SJCRH30 (cell line): ENCODE data around the gene PPP1R13B. TPM values are rescaled to one million over a fixed set of nuclear protein-coding genes. Genes with fewer than 3 reads are reported as not detected.
"Not testable (repeated sequence)": the region's sequence is repeated elsewhere in the genome, so short reads cannot be mapped to it uniquely, and the experiment has no call there.

Experiments
- DNase-seq, 2 experiments: peaks; one replicate each; pipeline ENCODE4 v3.0.0-alpha.2; 2015 to 2020
- H3K27ac ChIP-seq: fragments of 250-450 bp; sonication (Bioruptor Pico); 2 replicates; pipeline ENCODE4 v1.5.1; 2020; ENCODE audit warnings: mild to moderate bottlenecking, moderate library complexity
- H3K27me3 ChIP-seq: fragments of 250-450 bp; sonication (Bioruptor Pico); 2 replicates; pipeline ENCODE4 v1.5.1; 2020; ENCODE audit warnings: mild to moderate bottlenecking, moderate library complexity
- H3K36me3 ChIP-seq: fragments of 250-450 bp; sonication (Bioruptor Pico); 2 replicates; pipeline ENCODE4 v1.5.1; 2020; ENCODE audit warnings: mild to moderate bottlenecking, moderate library complexity
- H3K4me1 ChIP-seq: fragments of 250-450 bp; sonication (Bioruptor Pico); 2 replicates; pipeline ENCODE4 v1.5.1; 2020; ENCODE audit warnings: mild to moderate bottlenecking, moderate library complexity
- H3K4me3 ChIP-seq: fragments of 250-450 bp; sonication (Bioruptor Pico); 2 replicates; pipeline ENCODE4 v1.5.1; 2020; ENCODE audit warnings: mild to moderate bottlenecking, moderate library complexity
- H3K9me3 ChIP-seq: fragments of 250-450 bp; sonication (Bioruptor Pico); replicated peaks from 2 replicates; pipeline ENCODE4 v1.5.1; 2020; ENCODE audit warnings: mild to moderate bottlenecking, moderate library complexity
- total RNA-seq: library from RNA; depleted of rRNA; stranded (reverse); fragments of >200 nt; shearing (Covaris generic); gene quantifications from 2 replicates; pipeline ENCODE4 v1.2.3, GENCODE V29; 2014; rRNA removed

Gene PPP1R13B
- total RNA-seq, 1 experiment from 2014 or later: 10.5 TPM

GRCh38 chr14:103691655-103692054 is 155.7 kb downstream of the PPP1R13B start:
- not testable (repeated sequence) for DNase-seq, H3K27me3 ChIP-seq, H3K27ac ChIP-seq, H3K9me3 ChIP-seq, H3K4me3 ChIP-seq
- peaks cover 14% of the 10 kb centered on the region for H3K36me3 ChIP-seq
- peaks cover 22% of the 10 kb centered on the region for H3K4me1 ChIP-seq

- peaks cover 19% of the 10 kb centered on the region for H3K36me3 ChIP-seq
These were observed 157.0 kb downstream of the PPP1R13B start for GRCh38 chr14:103690332-103690731.

GRCh38 chr14:103688906-103689902 is 158.2 kb downstream of the PPP1R13B start:
- no peak overlapping the region for H3K4me3 ChIP-seq
- no peak overlapping the region for H3K27ac ChIP-seq
- H3K27me3 ChIP-seq: no peaks in the 10 kb centered on the region
- no peak for DNase-seq
- H3K4me1 ChIP-seq: no peaks in the 10 kb centered on the region
- H3K9me3 ChIP-seq: no peaks in the 10 kb centered on the region
- peaks cover 15% of the 10 kb centered on the region for H3K36me3 ChIP-seq

More at GRCh38 chr14:103690332-103690731, 157.0 kb downstream of the PPP1R13B start:
- no peaks in the 10 kb centered on the region for H3K27me3 ChIP-seq
- no peak overlapping the region for H3K27ac ChIP-seq
- no peak overlapping the region for H3K4me3 ChIP-seq
- DNase-seq: no peak
- peaks cover 11% of the 10 kb centered on the region for H3K4me1 ChIP-seq
- no peaks in the 10 kb centered on the region for H3K9me3 ChIP-seq

GRCh38 chr14:103688441-103688840 is 158.9 kb downstream of the PPP1R13B start:
- H3K27ac ChIP-seq: no peak overlapping the region
- peaks cover 15% of the 10 kb centered on the region for H3K36me3 ChIP-seq
- no peaks in the 10 kb centered on the region for H3K9me3 ChIP-seq
- no peak for DNase-seq
- no peaks in the 10 kb centered on the region for H3K4me1 ChIP-seq
- H3K4me3 ChIP-seq: no peak overlapping the region
- H3K27me3 ChIP-seq: no peaks in the 10 kb centered on the region

- Histone ChIP-seq H3K4me3 (no peak overlapping the region), H3K4me1 (no peaks in the 10 kb centered on the region), H3K9me3 (no peaks in the 10 kb centered on the region), H3K27ac (no peak overlapping the region), H3K36me3 (peaks cover 22% of the 10 kb centered on the region), H3K27me3 (no peaks in the 10 kb centered on the region)
- DNase-seq: no peak
These were observed 159.7 kb downstream of the PPP1R13B start for GRCh38 chr14:103687712-103688111.

GRCh38 chr14:103686831-103687485 is 160.4 kb downstream of the PPP1R13B start:
- Histone ChIP-seq H3K9me3 (no peaks in the 10 kb centered on the region), H3K36me3 (peaks cover 22% of the 10 kb centered on the region), H3K27ac (no peak overlapping the region), H3K4me1 (no peaks in the 10 kb centered on the region), H3K27me3 (no peaks in the 10 kb centered on the region), H3K4me3 (no peak overlapping the region)
- DNase-seq: no peak

GRCh38 chr14:103685276-103686211 is 161.8 kb downstream of the PPP1R13B start:
- no peak for DNase-seq
- no peak overlapping the region for H3K27ac ChIP-seq
- H3K27me3 ChIP-seq: no peaks in the 10 kb centered on the region
- no peaks in the 10 kb centered on the region for H3K9me3 ChIP-seq
- peaks cover 31% of the 10 kb centered on the region for H3K36me3 ChIP-seq
- H3K4me1 ChIP-seq: no peaks in the 10 kb centered on the region
- no peak overlapping the region for H3K4me3 ChIP-seq

- DNase-seq: no peak
- Histone ChIP-seq H3K4me1 (no peaks in the 10 kb centered on the region), H3K9me3 (no peaks in the 10 kb centered on the region), H3K4me3 (no peak overlapping the region), H3K36me3 (peaks cover 38% of the 10 kb centered on the region), H3K27ac (no peak overlapping the region), H3K27me3 (no peaks in the 10 kb centered on the region)
These were observed 162.5 kb downstream of the PPP1R13B start for GRCh38 chr14:103684871-103685270.

GRCh38 chr14:103684471-103684870 is 162.9 kb downstream of the PPP1R13B start:
- no peaks in the 10 kb centered on the region for H3K9me3 ChIP-seq
- no peak overlapping the region for H3K27ac ChIP-seq
- H3K27me3 ChIP-seq: no peaks in the 10 kb centered on the region
- H3K4me1 ChIP-seq: no peaks in the 10 kb centered on the region
- H3K36me3 ChIP-seq: peaks cover 42% of the 10 kb centered on the region
- no peak for DNase-seq
- H3K4me3 ChIP-seq: no peak overlapping the region

Other genes starting within 250 kb of the PPP1R13B start
- gene KLC1, start 218.4 kb downstream of the PPP1R13B start, total RNA-seq: 156 and 175 TPM in 2 replicates
- gene XRCC3, start 132.1 kb downstream of the PPP1R13B start, total RNA-seq: 58.0 and 67.0 TPM in 2 replicates
- gene ZFYVE21, start 131.8 kb downstream of the PPP1R13B start, total RNA-seq: 28.3 and 28.6 TPM in 2 replicates
- gene TDRD9, start 80.9 kb upstream of the PPP1R13B start, total RNA-seq: not detected in 2 replicates
- not detected in 2 replicates for gene RD3L, start 95.0 kb upstream of the PPP1R13B start, total RNA-seq
- gene ASPG, start 238.1 kb upstream of the PPP1R13B start, total RNA-seq: 0.35 and 0.51 TPM in 2 replicates